K562 (cell line): ENCODE measurements around the gene ARHGAP4. TPM values are rescaled to one million over a fixed set of nuclear protein-coding genes. Genes with fewer than 3 reads are reported as not detected.

Experiments
- ADNP ChIP-seq: fragments of 200-800 bp; sonication (Bioruptor generic); IDR thresholded peaks from 2 replicates; pipeline ENCODE4 v1.6.1; 2016; ENCODE audit warnings: missing genetic modification characterization, missing compliant biosample characterization
- ARHGAP35 ChIP-seq: fragments of 450-650 bp; IDR thresholded peaks from 2 replicates; pipeline ENCODE4 v1.6.1; 2018; ENCODE audit not compliant: partially characterized antibody
- CLOCK ChIP-seq: fragments of 250-450 bp; sonication (Bioruptor Pico); IDR thresholded peaks from 2 replicates; pipeline ENCODE4 v1.4.0; 2020; ENCODE audit warnings: mild to moderate bottlenecking, moderate library complexity, borderline replicate concordance
- HNRNPUL1 ChIP-seq: fragments of 200-400 bp; formaldehyde crosslinking; IDR thresholded peaks from 2 replicates; pipeline ENCODE4 v1.6.1; 2017; ENCODE audit warnings: low read length
- KLF6 ChIP-seq: fragments of 250-450 bp; sonication (Bioruptor Pico); IDR thresholded peaks from 2 replicates; pipeline ENCODE4 v1.4.0; 2020; ENCODE audit warnings: mild to moderate bottlenecking, moderate library complexity, borderline replicate concordance
- MXD1 ChIP-seq: fragments of 250-450 bp; sonication (Bioruptor Pico); IDR thresholded peaks from 2 replicates; pipeline ENCODE4 v1.8.0; 2021; ENCODE audit warnings: borderline replicate concordance, mild to moderate bottlenecking, moderate library complexity; ENCODE audit not compliant: poor library complexity, severe bottlenecking
- NR2C1 ChIP-seq, 2 experiments: fragments of 450-650 bp; IDR thresholded peaks; 2 replicates each; pipeline ENCODE4 v1.6.1; 2017; ENCODE audit warnings: mild to moderate bottlenecking in 2 of 2, antibody characterized with exemption in 1 of 2, inconsistent platforms in 1 of 2, missing compliant biosample characterization in 1 of 2, missing genetic modification characterization in 1 of 2
- NR2F6 ChIP-seq: fragments of 450-650 bp; formaldehyde crosslinking; IDR thresholded peaks from 2 replicates; pipeline ENCODE4 v1.4.0; 2020; ENCODE audit warnings: mild to moderate bottlenecking
- PHB ChIP-seq: fragments of 250-450 bp; sonication (Bioruptor Pico); IDR thresholded peaks from 2 replicates; pipeline ENCODE4 v1.5.0; 2021
- POLR3G ChIP-seq: IDR thresholded peaks from 2 replicates; pipeline ENCODE4 v1.6.1; 2011; ENCODE audit not compliant: insufficient read length, insufficient replicate concordance; ENCODE audit errors: extremely low read depth
- RHOXF2B ChIP-seq: fragments of 250-450 bp; sonication (Bioruptor Pico); conservative IDR thresholded peaks from 2 replicates; pipeline ENCODE4 v1.5.1; 2021
- TCF7 ChIP-seq: sonication (generic); IDR thresholded peaks from 2 replicates; pipeline ENCODE4 v1.6.1; 2016; ENCODE audit warnings: antibody characterized with exemption, borderline replicate concordance
- TRIM28 ChIP-seq: fragments of 450-650 bp; IDR thresholded peaks from 2 replicates; pipeline ENCODE4 v1.6.1; 2017
- TSC22D4 ChIP-seq: fragments of 450-650 bp; IDR thresholded peaks from 2 replicates; pipeline ENCODE4 v1.6.1; 2016; ENCODE audit warnings: missing genetic modification characterization, missing biosample characterization, control low read depth
- ZFP30 ChIP-seq: fragments of 250-450 bp; sonication (Bioruptor Pico); IDR thresholded peaks from 2 replicates; pipeline ENCODE4 v1.8.0; 2022; ENCODE audit warnings: moderate library complexity, mild to moderate bottlenecking, inconsistent platforms, borderline replicate concordance
- ZNF436 ChIP-seq: fragments of 250-450, 450-650 bp; sonication (Bioruptor Pico); formaldehyde crosslinking; IDR thresholded peaks from 2 replicates; pipeline ENCODE4 v1.7.0; 2020; ENCODE audit warnings: mild to moderate bottlenecking
- polyA plus RNA-seq, 8 experiments: library from polyadenylated mRNA; depleted of rRNA in 4 of 8; stranded (reverse) in 5 of 8; unstranded in 3 of 8; fragments of >200 nt; fragmentation: Nextera tagmentation in 2 of 8; fragmentation: Illumina TruSeq in 1 of 8; extraction: Ambion mirVana in 2 of 8; extraction: Trizol in 1 of 8; gene quantifications; 2 replicates each; pipeline versions ENCODE4 v1.2.1 to v1.2.3, GENCODE V29; 2011 to 2014; ENCODE audit warnings: inconsistent platforms in 1 of 8, missing spikeins in 1 of 8
- total RNA-seq, 7 experiments: library from RNA; depleted of rRNA in 6 of 7; stranded (reverse); fragments of >200 nt in 6 of 7; fragmentation: Illumina TruSeq in 2 of 7; extraction: Trizol in 2 of 7; gene quantifications; 2 replicates each; pipeline versions ENCODE4 v1.2.1 to v1.2.3, GENCODE V29; 2011 to 2021; ENCODE audit warnings: low replicate concordance in 1 of 7
- TF ChIP-seq, protein P1 (sequence below): IDR thresholded peaks from 2 replicates; pipeline ENCODE4 v1.6.1; 2014; ENCODE audit warnings: antibody characterized with exemption
- TF ChIP-seq, protein P2 (sequence below): sonication (generic); formaldehyde crosslinking; IDR thresholded peaks from 2 replicates; pipeline ENCODE4 v1.8.0; 2022; ENCODE audit warnings: mild to moderate bottlenecking, missing genetic modification reagents
- TF ChIP-seq, protein P3 (sequence below): sonication (generic); formaldehyde crosslinking; IDR thresholded peaks from 2 replicates; pipeline ENCODE4 v1.8.0; 2022; ENCODE audit warnings: missing genetic modification reagents, mild to moderate bottlenecking, borderline replicate concordance
- TF ChIP-seq, protein P4 (sequence below): IDR thresholded peaks from 3 replicates; pipeline ENCODE4 v1.6.1; 2011; ENCODE audit warnings: borderline replicate concordance, mild to moderate bottlenecking; ENCODE audit not compliant: insufficient read length, insufficient read depth

The ARHGAP4 gene
- total and polyA plus RNA-seq, 9 of the 15 experiments (the other 6 are each of a cell fraction or from before 2014, with no cell fraction given): 0.30 to 81.8 (median 13.5) TPM

GRCh38 chrX:153875391-153876111, 50.5 kb downstream of the ARHGAP4 start (continued):
- TF ChIP-seq MXD1: no peak
- peak; percentile 45; the same call in 1 of the 2 replicates for TF ChIP-seq KLF6 (CRISPR knock-in tag)
- TF ChIP-seq ZFP30 (CRISPR knock-in tag): no peak
- no peak for TF ChIP-seq ADNP (tag)
- TF ChIP-seq POLR3G: no peak
- no peak for TF ChIP-seq TCF7
- no peak for TF ChIP-seq HNRNPUL1
- TF ChIP-seq, protein P1, sequence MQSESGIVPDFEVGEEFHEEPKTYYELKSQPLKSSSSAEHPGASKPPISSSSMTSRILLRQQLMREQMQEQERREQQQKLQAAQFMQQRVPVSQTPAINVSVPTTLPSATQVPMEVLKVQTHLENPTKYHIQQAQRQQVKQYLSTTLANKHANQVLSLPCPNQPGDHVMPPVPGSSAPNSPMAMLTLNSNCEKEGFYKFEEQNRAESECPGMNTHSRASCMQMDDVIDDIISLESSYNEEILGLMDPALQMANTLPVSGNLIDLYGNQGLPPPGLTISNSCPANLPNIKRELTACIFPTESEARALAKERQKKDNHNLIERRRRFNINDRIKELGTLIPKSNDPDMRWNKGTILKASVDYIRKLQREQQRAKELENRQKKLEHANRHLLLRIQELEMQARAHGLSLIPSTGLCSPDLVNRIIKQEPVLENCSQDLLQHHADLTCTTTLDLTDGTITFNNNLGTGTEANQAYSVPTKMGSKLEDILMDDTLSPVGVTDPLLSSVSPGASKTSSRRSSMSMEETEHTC: no peak
- TF ChIP-seq ARHGAP35: no peak
- no peak for TF ChIP-seq NR2F6 (CRISPR knock-in tag)
- TF ChIP-seq, protein P2, sequence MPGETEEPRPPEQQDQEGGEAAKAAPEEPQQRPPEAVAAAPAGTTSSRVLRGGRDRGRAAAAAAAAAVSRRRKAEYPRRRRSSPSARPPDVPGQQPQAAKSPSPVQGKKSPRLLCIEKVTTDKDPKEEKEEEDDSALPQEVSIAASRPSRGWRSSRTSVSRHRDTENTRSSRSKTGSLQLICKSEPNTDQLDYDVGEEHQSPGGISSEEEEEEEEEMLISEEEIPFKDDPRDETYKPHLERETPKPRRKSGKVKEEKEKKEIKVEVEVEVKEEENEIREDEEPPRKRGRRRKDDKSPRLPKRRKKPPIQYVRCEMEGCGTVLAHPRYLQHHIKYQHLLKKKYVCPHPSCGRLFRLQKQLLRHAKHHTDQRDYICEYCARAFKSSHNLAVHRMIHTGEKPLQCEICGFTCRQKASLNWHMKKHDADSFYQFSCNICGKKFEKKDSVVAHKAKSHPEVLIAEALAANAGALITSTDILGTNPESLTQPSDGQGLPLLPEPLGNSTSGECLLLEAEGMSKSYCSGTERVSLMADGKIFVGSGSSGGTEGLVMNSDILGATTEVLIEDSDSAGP (CRISPR knock-in tag): peak; percentile 75; the same call in 1 of the 2 replicates
- TF ChIP-seq, protein P3, sequence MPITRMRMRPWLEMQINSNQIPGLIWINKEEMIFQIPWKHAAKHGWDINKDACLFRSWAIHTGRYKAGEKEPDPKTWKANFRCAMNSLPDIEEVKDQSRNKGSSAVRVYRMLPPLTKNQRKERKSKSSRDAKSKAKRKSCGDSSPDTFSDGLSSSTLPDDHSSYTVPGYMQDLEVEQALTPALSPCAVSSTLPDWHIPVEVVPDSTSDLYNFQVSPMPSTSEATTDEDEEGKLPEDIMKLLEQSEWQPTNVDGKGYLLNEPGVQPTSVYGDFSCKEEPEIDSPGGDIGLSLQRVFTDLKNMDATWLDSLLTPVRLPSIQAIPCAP (CRISPR knock-in tag): peak; percentile 98
- TF ChIP-seq RHOXF2B (CRISPR knock-in tag): no peak
- no peak for TF ChIP-seq ZNF436
- TF ChIP-seq PHB (CRISPR knock-in tag): no peak
- no peak for TF ChIP-seq NR2C1 (IDR thresholded peaks at IDR 0.05)
- no peak for TF ChIP-seq NR2C1 (tag; IDR thresholded peaks at IDR 0.05)
- no peak for TF ChIP-seq TSC22D4 (tag)
- TF ChIP-seq, protein P4, sequence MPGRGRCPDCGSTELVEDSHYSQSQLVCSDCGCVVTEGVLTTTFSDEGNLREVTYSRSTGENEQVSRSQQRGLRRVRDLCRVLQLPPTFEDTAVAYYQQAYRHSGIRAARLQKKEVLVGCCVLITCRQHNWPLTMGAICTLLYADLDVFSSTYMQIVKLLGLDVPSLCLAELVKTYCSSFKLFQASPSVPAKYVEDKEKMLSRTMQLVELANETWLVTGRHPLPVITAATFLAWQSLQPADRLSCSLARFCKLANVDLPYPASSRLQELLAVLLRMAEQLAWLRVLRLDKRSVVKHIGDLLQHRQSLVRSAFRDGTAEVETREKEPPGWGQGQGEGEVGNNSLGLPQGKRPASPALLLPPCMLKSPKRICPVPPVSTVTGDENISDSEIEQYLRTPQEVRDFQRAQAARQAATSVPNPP: no peak
- no peak for TF ChIP-seq CLOCK (CRISPR knock-in tag)
- no peak for TF ChIP-seq TRIM28
